GM19372 (cell line): Measurements from ENCODE around the gene RPEL1.

Experiments
- ATAC-seq: cut with Tn5 transposase; IDR thresholded peaks from one replicate; pipeline ENCODE4 v1.9.1; 2021; ENCODE audit warnings: mild to moderate bottlenecking, low read depth, moderate library complexity; ENCODE audit not compliant: unreplicated experiment

The RPEL1 gene

DNA sequence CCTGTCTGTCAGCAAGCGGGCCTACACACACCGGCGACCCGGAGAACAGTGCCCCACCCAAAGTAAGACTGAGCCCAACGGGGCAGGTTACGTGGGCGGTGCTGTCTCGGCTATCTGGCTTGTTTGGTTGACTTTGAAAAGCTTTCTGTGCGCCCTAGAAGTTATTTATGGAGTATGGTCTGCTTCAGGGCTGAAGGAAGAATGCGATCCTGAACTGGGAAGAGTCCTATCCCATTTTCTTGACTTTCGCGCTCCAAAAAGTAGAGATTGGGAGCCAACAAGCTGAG lies 32.8 kb downstream of the RPEL1 start:
- no peak for ATAC-seq

DNA sequence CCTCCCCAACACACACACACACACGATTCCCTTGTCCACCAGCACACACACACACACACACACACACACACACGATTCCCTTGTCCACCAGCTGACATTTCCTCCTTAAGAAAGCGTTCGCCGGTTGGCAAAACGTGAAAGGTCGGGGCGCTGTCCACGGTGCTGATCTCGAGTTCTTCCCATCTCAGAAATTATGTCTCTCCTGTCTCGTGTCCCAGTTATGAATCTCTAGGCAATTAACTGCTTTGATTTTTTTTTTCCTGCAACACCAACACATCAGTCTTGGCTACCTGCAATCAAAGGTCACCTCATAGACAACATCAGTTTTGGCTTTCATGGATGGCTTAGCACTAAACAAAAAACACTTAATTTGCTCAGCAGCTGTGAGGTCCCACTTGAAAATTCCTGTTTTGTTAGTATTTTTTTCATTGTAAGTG lies 33.2 kb downstream of the RPEL1 start:
- no peak for ATAC-seq

GRCh38 chr10:103280031-103280430 lies 34.3 kb downstream of the RPEL1 start:
- ATAC-seq: no peak

DNA sequence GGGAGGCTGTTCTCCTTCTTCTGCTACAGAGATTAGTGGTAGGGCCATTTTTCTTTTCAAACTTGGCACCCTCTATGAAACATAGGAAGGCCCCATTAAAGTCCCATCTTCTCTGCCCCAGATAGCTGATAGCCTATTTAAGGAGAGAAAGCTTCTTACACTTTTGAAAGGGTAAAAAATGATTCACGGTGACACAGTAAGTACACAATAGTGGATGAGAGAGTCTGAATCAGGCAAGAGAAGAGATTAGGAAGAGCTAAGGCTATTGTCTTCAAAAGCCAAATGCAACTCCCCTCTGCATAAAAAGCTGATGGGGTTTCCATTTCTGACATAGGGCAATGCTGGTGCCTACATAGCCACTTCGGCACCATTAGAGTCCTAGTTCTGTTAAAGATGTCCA lies 34.8 kb downstream of the RPEL1 start:
- ATAC-seq: no peak

DNA sequence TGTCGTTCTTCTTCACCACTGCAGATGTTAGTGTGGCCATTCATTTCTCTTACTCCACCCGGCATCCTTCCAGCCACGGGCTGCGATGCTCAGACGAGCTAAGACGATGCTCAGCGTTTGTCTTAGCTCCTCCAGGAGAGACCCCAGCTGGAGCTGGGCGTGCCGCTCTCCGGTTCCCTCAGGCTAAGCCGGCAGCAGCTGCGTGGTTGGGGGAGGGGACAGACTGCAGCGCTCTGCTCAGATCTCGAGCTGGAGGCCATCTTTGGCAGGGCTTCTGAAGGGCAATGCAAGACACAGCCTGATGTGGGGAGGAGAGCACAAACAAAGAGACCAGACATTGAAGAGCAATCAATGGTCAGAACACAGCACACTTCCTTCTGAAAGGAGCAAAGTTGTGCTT lies 36.1 kb downstream of the RPEL1 start:
- no peak for ATAC-seq

- no peak for ATAC-seq
Measured at GRCh38 chr10:103282961-103283360, 37.3 kb downstream of the RPEL1 start.

DNA sequence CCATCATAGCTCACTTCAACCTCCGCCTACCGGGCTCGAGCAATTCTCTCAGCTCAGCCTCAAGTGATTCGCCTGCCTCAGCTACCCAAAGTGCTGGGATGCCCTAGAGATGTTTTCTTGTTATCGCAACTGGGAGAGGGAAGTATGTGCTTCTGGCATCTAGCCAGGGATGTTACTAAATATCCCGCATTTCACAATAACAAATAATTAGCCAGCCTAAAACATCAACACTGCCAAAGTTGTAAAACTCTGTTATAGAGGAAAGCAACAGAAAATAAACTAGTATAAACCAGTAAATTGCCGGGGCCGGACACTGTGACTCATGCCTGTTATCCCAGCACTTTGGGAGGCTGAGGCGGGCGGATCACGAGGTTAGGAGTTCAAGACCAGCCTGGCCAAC lies 38.5 kb downstream of the RPEL1 start:
- no peak for ATAC-seq

DNA sequence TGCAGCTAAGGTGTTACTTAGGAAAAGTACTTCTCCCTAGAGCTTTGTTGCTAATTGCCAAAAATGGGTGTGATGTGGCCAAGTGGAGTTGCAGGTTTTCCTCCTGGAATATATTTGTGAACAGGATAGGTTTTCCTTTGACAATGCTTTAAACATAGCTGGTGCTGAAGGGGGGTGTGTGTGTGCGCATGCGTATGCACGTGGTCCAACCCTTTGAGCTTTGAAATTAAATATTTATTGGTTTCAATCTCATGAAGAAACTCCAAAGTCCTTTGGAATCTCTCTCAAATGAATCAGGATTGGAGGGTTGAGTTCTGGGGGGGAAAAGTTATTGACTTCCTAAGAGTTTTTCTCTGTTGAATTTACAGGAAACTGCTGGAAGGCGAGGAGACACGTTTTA lies 42.3 kb downstream of the RPEL1 start:
- no peak for ATAC-seq

- no peak for ATAC-seq
Measured at GRCh38 chr10:103291588-103291987, 45.9 kb downstream of the RPEL1 start.

GRCh38 chr10:103295374-103296015 lies 49.8 kb downstream of the RPEL1 start:
- ATAC-seq: no peak
